ENCODE results near the gene FGF9.

FGF9 gene

GRCh38 chr13:21741396-21741979 is 70.6 kb downstream of the FGF9 start:
- DNase-seq (ENCODE audit: low spot score): no peak
- Histone ChIP-seq H3K4me3 (no peak overlapping the region), H3K27ac (no peak overlapping the region)
- TF ChIP-seq CTCF (IDR thresholded peaks at IDR 0.05): no peak

GRCh38 chr13:21742096-21742495 is 71.2 kb downstream of the FGF9 start:
- DNase-seq (ENCODE audit: low spot score): no peak
- no peak overlapping the region for H3K4me3 ChIP-seq
- TF ChIP-seq CTCF (IDR thresholded peaks at IDR 0.05): no peak
- no peak overlapping the region for H3K27ac ChIP-seq

GRCh38 chr13:21744149-21744548 is 73.3 kb downstream of the FGF9 start:
- no peak for DNase-seq (ENCODE audit: low spot score)
- Histone ChIP-seq H3K27ac (no peak overlapping the region), H3K4me3 (no peak overlapping the region)
- TF ChIP-seq CTCF (IDR thresholded peaks at IDR 0.05): no peak

GRCh38 chr13:21745307-21745706 is 74.4 kb downstream of the FGF9 start:
- TF ChIP-seq CTCF (IDR thresholded peaks at IDR 0.05): no peak
- Histone ChIP-seq H3K4me3 (no peak overlapping the region), H3K27ac (no peak overlapping the region)
- DNase-seq (ENCODE audit: low spot score): no peak

GRCh38 chr13:21747456-21747855 is 76.6 kb downstream of the FGF9 start:
- no peak for TF ChIP-seq CTCF (IDR thresholded peaks at IDR 0.05)
- no peak overlapping the region for H3K27ac ChIP-seq
- H3K4me3 ChIP-seq: no peak overlapping the region
- no peak for DNase-seq (ENCODE audit: low spot score)

- no peak for DNase-seq (ENCODE audit: low spot score)
- H3K27ac ChIP-seq: no peak overlapping the region
These were observed 77.3 kb downstream of the FGF9 start for GRCh38 chr13:21748166-21748565.

More at GRCh38 chr13:21748166-21748565, 77.3 kb downstream of the FGF9 start:
- no peak for TF ChIP-seq CTCF (IDR thresholded peaks at IDR 0.05)
- no peak overlapping the region for H3K4me3 ChIP-seq
